ENCODE measurements around the gene HHATL.

Gene HHATL

GRCh38 chr3:42647821-42648459 lies 54.7 kb downstream of the HHATL start:
- DNase-seq: no peak
